ENCODE measurements around the gene BMAL1.
"Not testable (repeated sequence)": the region's sequence is repeated elsewhere in the genome, so short reads cannot be mapped to it uniquely, and the experiment has no call there.

Gene BMAL1

DNA sequence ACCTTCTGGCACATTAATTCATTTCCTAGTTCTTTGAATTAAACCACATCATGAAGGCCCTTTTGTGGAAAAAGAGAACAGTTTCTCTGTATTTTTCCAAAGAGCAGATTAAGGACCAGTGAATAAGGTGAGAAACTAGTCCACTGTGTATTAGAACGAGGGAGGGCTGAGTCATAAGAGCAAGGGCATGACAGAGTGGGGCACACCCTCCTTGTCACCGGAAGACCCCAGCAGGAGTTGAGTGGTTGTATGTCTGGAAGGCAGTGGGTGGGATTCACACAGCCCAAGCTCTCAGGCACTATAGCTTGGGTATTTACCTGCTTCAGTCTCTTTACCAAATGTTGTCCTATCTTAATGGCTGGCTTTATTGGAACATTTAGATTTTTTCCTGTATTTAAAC, 86.8 kb downstream of the BMAL1 start:
- intact Hi-C loops (cut with DNase I) = no loop called here
- DNase-seq = no peak

DNA sequence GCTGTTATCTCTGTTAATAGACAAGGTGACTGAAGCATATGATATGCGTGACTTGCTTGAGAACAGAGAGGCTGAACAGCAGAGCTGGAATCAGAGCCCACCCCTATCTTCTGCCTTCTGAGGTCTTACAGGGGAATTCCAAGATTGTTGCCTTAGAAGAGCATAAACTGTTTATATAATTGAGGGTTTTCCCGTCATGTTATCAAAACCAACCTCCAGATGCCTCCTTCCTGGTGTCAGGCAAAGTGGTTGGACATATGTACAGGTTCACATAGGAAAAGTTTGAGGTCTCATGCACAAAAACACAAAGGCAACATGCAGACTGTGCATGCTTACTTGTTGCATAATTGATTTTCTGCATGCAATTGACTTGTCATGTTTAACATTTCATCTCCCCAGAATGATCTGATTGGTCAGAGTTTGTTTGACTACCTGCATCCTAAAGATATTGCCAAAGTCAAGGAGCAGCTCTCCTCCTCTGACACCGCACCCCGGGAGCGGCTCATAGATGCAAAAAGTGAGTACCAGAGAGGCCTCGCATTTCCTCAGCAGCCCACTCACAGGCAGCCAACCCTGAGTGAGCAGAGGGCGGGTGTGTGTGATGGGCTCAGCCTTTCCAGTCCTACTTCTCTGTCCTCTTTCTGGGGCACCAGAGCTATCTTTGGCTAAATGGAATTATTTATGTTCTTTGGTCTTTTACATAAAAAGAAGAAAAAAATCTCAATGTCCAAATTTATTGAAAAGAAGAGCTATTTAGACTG, 88.9 kb downstream of the BMAL1 start:
- DNase-seq = peak in 5 of 10 donors; percentile 37 to 89 (median 57)
- intact Hi-C loops (cut with DNase I) = no loop called here

DNA sequence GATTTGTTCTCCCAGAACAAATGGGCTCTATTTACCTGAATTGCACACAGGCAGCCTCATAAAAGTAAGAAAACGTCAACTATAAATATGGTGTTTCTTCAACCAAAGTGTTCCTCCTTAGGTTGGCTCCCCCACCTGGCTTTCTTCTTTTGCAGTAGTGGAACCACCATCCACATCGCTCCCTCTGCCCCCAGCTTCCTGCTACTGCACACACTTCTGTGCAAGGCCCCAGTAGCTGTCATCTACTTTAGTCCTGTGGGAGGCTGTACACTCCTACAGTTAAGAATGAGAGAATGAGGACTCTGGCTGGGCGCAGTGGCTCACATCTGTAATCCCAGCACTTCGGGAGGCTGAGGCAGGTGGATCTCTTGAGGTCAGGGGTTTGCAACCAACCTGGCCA, 89.5 kb downstream of the BMAL1 start:
- intact Hi-C loops (cut with DNase I) = no loop called here

DNA sequence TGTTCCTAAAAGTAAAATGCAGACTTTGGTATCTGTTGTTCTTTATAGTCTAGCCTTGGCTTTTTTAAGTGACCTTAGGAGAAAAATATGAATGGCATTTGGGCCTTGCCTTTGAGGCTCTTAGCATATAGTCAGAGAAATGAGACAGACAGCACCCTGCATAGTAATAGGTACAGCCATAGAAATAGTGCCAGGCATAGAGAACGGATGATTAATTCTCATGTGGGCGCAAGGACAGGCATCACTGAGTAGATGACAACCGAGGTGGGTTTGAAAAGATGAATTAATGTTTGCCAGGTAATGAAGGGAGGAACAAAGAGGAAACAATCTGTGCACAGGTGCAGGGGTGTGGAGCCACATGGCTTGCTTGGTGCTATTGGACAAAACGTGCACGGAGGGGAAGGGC, 90.5 kb downstream of the BMAL1 start:
- no peak for DNase-seq

More for the DNA sequence above, 89.5 kb downstream of the BMAL1 start:
- peak in 3 of 10 donors; percentile 47 to 86 (median 81) for DNase-seq

DNA sequence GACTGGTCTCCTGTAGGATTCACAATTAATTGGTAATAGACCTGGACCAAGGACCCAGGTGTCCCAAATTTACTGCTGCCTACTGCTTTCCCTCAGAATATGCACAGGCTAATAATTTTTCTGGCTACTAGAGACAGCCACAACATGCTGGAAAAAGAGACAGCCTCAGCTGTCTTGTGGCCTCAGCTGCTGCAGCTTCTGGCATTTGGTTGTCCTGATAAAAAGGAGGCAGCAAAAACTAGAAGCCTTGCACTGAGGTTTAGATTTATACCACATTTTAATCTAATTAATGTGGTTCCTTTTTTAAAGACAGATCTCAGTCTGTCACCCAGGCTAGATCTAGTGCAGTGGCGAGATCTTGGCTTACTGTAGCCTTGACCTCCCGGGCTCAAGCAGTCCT, 95.6 kb downstream of the BMAL1 start:
- no peak for DNase-seq
- intact Hi-C loops (cut with DNase I) = no loop called here

More for the DNA sequence above, 90.5 kb downstream of the BMAL1 start:
- intact Hi-C loops (cut with DNase I) = no loop called here

DNA sequence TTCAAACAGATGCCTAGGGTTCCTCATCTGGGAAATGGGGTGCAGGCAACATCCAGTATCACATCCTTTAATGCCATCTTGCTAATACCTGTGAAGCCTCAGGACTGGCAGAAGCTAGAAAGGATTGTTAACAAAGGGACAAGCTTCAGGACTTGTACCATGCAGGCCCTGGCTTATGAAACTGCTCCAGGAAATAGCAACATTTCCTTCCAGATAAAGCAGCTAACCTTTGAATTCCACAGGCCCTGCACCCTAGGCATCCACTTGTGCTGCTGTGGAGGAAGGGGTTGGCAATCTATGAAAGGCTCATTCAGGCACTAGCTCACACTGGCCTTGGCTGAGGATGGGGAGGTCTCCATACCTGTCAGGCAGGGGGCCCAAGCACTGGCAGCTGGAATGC, 98.2 kb downstream of the BMAL1 start:
- intact Hi-C loops (cut with DNase I) = no loop called here
- no peak for DNase-seq

DNA sequence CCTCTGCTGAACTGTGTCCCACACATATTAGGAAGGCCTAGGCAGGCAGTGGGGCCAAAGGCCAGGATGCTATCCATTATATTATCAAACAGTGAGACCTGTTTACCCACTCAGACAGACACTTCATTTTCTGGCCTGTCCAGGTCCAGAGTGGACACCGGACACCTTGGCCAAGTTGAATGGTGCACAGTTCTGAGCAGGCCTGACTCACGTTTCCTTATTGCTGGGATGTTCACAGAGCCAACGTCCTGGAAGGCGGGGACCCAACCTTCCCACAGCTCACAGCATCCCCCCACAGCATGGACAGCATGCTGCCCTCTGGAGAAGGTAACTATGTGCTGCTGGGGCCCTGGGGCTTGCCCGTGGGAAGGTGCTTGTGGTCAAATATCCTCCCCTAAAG, 98.8 kb downstream of the BMAL1 start:
- intact Hi-C loops (cut with DNase I) = no loop called here
- no peak for DNase-seq

DNA sequence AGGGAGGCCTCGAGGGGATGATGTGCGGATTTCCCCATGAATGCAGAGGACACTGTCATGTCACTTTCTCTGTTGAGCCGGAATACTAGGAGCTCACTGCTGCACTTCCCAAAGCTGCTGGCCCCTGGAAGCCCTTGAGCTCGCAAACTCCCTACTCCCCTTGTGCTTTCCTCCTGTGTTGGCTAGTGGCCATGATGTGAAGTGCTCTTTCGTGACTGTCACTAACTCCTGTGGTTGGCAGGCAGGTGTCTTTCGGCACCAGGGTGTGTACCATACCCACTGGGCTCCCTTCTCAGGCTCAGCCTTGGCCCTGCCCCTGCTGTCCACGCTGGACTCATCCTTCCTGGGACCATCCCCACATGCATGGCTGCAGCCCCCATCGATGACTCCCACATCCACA, 99.2 kb downstream of the BMAL1 start:
- no peak for DNase-seq

DNA sequence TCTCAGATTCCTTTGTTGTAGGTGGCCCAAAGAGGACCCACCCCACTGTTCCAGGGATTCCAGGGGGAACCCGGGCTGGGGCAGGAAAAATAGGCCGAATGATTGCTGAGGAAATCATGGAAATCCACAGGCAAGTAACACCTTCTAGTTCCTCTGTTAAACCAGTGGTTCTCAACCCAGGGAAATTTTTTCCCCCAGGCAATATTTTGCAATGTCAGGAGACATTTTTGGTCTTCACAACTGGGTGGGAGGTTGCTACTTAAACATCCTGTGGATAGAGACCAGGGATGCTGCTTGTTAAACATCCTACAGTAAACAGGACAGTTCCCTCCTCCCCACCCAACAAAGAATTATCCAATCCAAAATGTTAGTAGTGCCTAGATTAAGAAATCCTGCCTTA, 100.7 kb downstream of the BMAL1 start:
- no peak for DNase-seq
- intact Hi-C loops (cut with DNase I) = no loop called here

More for the DNA sequence above, 99.2 kb downstream of the BMAL1 start:
- intact Hi-C loops (cut with DNase I) = no loop called here

DNA sequence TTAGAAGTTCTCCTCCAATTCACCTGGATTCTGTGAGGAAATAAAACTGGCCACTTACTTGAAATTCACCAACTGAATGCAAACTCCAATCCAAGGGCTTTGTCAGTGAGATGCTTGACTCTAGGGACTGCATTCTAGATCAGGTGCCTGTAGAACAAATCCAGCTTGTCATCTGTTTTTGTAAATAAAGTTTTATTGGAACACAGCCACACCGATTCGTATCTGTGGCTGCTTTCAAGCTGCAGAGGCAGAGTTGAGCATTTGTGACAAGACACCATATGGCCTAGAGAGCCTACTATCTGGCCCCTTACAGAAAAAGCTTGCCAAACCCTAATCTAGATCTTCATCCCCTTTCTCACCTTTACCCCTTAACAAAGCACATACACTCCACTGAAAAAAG, 103.1 kb downstream of the BMAL1 start:
- intact Hi-C loops (cut with DNase I) = no loop called here
- no peak for DNase-seq

DNA sequence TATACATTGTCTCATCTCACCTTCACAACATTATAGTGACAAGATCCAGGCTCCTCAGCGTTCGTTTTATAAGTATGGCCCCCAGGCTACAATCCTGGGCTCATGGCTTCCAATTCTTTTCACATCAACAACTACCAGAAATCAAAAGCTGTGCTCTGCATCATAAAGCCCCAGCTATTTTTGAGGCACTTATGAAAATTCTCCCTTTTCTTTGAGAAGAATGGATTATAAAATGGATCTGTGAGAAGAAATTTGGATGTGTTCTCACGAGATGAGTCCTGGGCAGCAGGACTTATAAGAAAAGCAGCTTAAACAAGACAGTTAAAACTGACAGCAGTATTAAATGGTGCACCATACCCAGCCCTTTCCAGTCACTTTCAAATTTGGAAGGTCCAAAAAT, 105.2 kb downstream of the BMAL1 start:
- no peak for DNase-seq
- intact Hi-C loops (cut with DNase I) = no loop called here

DNA sequence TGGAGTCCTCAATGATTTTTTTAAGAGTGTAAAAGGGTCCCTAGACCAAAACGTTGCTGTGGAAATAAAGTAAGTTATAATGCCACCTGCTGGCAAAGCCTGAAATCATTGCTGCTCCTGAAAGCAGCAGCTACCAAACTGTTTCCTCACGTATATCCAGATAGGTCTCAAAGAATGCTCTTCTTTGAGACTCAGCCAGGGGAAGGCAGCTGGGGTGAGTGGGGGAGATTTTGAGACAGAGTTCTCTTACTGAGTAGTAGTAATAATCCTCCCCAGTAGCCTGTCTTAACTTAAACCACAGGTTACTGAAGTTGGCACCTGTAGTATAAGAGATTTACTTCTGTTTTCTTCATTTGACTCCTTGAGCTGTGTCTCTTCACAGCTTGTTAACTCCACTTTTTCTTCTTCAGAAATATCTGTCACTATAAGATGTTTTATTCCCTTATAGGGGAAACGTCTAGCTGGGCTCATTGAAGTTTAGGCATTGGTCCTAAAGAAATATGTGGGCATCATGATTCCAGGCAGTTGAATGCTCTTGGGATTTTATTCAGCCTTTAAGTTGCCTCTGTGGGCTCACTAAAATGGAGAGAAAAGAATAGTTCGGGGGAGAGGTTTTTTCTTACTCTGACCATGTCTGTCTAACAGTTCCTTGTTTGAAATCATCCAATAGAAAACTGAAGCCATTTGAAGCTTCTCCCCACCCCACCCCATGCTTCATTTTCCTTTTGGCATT, 107.5 kb downstream of the BMAL1 start:
- intact Hi-C loops (cut with DNase I) = no loop called here

DNA sequence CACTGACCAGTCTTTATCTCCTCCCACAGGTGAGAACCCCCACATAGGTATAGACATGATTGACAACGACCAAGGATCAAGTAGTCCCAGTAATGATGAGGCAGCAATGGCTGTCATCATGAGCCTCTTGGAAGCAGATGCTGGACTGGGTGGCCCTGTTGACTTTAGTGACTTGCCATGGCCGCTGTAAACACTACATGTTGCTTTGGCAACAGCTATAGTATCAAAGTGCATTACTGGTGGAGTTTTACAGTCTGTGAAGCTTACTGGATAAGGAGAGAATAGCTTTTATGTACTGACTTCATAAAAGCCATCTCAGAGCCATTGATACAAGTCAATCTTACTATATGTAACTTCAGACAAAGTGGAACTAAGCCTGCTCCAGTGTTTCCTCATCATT, 109.0 kb downstream of the BMAL1 start:
- no peak for DNase-seq
- intact Hi-C loops (cut with DNase I) = no loop called here

More for the DNA sequence above, 107.5 kb downstream of the BMAL1 start:
- DNase-seq = peak in 3 of 10 donors; percentile 26 to 79 (median 39)

DNA sequence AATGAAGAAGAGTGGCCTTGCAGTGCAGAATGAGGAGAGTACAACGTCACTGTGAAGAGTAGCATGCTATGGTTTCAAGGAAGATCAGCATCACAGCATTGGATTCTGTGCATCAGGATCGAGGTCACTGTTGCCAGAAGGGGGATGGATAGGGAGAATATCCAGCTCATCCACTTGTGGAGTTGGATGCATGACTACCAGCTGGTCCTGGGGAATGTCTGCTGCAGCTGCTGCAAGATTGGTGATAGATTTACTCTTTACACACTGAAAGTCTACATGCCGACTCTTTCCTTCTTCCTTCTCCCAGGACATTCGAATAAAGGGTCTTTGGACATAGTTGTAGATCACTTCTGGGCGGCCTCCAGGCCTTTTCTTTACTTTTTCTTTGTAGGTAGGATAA, 111.2 kb downstream of the BMAL1 start:
- DNase-seq = no peak
- intact Hi-C loops (cut with DNase I) = no loop called here

DNA sequence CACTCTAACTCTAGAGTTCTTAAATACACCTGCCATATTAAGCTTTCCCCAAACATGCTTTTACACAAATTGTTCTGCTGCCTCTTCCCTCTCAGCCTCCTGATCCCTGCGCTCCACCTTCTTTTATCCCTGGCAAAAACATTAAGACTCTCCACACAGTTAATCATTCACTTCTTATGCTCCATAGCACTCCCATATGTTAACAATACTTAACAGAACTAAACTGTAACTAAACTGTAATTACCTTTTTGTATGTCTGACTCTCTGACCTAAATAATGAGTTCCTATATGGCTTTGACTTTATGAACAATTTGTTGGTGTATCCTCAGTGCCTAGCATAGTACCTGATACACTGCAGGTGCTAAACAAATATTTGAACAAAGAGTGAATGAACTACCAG, 113.6 kb downstream of the BMAL1 start:
- intact Hi-C loops (cut with DNase I) = no loop called here
- DNase-seq = no peak

DNA sequence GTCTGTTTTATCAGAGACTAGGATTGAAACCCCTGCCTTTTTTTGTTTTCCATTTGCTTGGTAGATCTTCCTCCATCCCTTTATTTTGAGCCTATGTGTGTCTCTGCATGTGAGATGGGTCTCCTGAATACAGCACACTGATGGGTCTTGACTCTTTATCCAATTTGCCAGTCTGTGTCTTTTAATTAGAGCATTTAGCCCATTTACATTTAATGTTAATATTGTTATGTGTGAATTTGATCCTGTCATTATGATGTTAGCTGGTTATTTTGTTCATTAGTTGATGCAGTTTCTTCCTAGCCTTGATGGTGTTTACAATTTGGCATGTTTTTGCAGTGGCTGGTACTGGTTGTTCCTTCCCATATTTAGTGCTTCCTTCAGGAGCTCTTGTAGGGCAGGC, 120.7 kb downstream of the BMAL1 start:
- DNase-seq; intact Hi-C loops (cut with DNase I): not testable (repeated sequence)

DNA sequence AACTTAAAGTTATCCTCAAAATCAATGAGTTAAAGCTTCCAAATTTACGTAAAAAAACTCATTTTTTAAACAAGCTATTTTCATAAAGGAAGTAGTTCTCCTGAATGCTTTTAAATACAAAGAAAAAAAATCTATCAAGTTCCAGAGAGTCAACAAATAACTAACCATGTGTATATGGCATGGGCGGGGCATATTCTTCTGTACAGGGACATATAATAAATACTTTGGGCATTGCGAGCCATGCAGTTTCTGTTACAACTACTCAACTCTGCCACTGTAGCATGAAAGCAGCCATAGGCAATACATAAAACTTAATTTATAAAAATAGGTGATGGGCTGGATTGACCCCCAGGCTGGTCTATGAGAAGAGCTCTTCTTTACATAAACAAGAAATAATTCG, 127.6 kb downstream of the BMAL1 start:
- intact Hi-C loops (cut with DNase I) = no loop called here
- DNase-seq = no peak

DNA sequence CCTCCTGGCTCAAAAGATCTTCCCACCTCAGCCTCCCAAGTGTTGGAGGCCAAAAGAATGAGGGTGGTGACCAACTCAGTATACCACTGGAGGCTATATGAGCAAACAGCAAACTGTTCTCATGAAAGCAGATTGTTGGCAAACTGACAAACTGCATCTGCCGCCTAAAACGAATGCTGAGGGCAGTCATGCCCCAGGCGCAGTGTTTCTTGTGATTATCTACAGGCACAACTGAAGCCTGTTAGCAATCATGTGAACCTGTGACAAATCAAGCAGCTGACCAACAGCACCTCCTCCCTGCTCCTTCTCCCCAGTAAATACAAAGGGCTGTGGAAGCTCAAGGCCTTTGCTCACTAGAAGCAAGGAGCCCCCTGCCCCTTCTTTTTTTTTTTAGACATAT, 137.6 kb downstream of the BMAL1 start:
- no peak for DNase-seq
- intact Hi-C loops (cut with DNase I) = no loop called here

DNA sequence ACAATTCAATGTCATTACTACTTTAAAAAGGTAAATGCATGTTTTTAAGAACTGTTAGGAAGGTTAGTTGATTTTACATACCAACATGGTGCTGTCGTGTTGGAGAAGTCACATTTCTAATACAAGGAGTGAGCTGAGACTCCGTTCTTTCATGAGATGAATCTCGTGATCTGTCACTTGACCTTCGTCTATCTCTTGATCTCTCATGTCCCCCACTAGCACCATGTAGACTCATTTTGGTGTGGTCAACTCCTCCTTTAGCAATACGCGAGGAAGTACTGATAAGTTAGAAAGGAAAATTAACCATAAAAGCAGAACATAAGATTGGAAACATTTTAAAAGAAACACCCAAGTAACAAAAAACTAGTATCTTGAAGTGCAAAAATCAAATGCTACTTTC, 144.0 kb downstream of the BMAL1 start:
- intact Hi-C loops (cut with DNase I) = no loop called here
- no peak for DNase-seq

DNA sequence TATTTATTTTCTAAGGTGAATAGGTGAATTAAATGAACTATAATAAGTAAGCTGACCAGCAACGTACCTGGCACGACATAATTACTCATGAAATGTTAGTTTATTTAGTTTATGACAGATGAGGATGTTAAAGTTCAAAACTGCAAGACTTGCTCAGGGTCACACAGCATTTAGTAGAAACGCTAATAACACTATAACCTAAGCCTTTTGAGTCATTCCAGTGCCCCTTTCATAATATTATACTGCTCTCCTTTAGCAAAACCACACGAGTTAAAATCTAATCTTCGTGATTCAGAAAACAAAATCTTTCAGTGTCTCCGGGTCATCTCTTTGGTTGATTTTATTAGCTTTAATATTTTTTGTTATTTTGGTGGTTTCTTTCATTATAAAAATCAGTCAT, 145.8 kb downstream of the BMAL1 start:
- intact Hi-C loops (cut with DNase I) = no loop called here
- no peak for DNase-seq

DNA sequence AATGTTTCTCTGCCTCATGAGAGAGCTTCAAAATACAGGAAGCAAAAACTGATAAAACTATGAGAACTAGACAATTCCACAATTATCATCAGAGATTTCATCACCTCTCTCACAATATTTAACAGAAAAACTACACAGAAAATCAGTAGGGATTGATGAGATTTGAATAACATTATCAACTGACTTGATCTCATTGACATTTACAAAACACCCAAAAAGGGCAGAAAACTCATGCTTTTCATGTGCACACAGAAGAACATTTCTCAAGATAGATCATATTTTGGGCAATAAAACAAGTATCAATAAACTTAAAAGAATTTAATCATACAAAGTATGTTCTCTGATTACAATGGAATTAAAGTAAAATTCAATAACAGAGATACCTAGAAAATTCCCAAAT, 149.8 kb downstream of the BMAL1 start:
- intact Hi-C loops (cut with DNase I) = no loop called here
- no peak for DNase-seq

DNA sequence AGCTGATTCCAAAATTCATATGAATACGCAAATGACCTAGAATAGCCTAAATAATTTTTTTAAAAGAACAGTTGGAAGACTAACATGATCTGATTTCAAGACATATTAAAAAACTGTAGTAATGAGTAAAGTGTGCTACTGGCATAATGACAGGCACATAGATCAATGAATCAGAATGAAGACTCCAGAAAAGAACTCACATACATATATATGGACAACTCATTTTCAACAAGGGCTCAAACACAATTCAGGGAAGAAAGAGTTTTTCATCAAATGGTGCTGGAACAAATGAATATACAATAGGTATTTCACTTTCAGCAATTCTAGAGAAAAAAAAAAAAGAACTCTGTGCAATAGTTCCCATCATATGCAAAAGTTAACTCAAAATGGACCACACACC, 151.7 kb downstream of the BMAL1 start:
- intact Hi-C loops (cut with DNase I) = no loop called here
- no peak for DNase-seq
